HG02981 (cell line): ENCODE measurements around the gene AGTR1.

ENCODE experiments used
- ATAC-seq: cut with Tn5 transposase; IDR thresholded peaks from one replicate; pipeline ENCODE4 v1.9.1; 2021; ENCODE audit warnings: mild to moderate bottlenecking, moderate library complexity; ENCODE audit not compliant: unreplicated experiment

Gene AGTR1

DNA sequence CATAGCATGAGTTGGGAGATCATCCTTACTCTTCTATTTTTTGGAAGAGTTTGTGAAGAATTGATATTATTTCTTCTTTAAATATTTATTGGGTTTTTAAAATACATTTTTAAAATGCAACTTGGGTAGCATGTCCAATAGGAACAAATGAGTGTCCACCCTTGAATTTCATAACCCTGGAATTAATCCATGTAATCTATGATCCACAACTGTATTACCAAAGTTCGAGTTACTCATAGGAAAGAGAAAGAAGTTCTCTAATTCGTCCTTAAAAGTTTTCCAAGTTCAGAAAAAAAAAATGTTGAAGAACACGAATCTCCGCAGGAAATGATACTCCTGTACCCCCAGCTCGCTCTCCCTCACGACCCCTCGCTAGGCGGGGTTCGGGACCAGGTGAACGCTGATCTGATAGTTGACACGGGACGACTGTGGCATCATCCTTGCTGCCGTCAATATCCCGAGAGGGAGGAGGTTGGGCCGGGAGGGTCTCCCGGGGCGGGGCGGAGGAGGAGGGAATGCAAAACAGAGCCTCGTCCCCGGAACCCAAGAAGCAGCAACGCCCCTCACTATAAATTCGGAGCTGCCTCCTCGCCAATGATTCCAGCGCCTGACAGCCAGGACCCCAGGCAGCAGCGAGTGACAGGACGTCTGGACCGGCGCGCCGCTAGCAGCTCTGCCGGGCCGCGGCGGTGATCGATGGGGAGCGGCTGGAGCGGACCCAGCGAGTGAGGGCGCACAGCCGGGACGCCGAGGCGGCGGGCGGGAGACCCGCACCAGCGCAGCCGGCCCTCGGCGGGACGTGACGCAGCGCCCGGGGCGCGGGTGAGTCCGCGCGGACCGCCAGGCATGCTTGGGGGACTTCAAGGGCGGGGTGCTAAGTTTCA, at the start of gene AGTR1:
AGTR1 (plus strand) TSS at position 598 of the 884 bp plus-strand sequence. CDS start 43,133 bp downstream, outside the sequence.
- ATAC-seq: no peak

DNA sequence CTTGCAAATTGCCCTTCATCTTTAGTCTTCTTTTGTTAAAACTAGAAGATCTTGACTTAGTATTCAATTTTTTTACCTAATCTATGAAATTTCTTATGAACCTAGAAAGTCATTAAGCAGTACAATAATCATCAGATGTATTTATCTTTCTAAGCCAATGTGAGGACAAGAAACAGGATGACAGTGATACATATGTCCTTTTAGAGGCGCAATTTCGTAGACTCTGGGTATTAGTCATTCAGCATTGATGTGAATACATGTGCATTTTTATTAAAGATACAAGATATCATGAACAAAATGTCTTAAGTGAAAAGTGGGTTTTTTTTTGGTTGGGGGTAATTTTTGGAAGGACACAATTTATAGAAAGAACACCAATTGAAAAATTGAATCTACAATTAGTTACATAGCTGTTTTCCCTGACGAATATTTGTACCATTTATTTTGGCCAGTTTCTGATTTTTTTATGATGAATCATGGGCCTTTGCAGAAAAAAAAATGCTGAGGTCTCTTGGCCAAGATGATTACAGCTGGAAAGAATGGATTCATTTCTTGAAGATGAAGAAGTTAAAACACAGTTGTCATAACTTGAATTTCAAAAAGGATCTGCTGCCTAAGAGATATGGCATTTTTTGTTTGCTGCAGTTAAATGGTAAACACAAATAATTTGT, 48.9 kb upstream of the AGTR1 start:
- ATAC-seq: no peak

DNA sequence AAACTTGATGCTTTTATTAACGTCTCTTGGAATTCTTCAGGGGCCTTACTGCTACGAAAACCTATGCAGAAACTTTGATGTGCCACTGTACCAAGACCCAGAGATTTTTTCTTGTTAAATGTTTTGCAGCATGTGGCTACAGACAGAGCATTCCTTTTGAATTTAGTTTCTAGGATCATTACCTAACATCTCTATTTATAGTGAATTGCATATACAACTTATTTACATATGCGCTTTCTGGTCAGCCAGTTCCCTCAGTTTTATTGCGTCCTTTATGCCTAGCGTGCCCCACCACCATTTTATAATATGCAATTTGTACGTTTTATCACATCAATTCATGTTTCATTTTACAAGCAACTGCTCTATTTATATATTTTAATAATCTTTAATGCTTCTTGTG, 46.2 kb upstream of the AGTR1 start:
- ATAC-seq: no peak

DNA sequence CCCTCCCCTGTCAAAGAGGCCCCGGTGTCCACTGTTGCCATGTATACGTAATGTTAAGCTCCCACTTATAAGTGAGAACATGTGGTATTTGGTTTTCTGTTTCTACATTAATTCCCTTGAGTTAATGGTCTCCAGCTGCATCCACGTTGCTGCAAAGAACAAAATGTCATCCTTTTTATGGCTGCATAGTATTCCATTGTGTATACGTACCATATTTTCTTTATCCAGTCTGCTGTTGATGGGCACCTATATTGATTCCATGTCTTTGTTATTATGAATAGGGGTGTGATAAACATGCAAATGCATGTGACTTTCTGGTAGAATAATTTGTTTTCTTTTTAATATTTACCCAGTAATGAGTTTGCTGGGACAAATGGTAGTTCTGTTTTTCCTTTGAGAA, 43.3 kb upstream of the AGTR1 start:
- ATAC-seq: no peak

DNA sequence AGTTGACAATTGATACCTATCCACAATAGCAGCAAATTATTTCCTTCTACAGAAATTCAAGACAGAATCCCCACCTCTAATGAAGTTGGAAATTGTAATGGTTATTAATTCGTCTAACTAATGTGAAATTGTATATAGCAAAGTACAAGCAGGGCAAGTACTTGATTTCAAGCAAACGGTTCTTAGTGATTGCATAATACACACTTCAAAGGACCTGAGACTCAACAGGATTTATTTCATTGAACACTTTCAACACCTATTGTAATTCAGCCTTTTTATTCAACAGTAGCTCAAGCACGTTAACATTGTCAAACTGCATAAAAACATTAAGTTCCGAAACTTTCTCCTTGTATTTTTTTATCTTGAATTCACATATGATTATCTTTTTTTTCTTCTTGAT, 40.2 kb upstream of the AGTR1 start:
- ATAC-seq: no peak

DNA sequence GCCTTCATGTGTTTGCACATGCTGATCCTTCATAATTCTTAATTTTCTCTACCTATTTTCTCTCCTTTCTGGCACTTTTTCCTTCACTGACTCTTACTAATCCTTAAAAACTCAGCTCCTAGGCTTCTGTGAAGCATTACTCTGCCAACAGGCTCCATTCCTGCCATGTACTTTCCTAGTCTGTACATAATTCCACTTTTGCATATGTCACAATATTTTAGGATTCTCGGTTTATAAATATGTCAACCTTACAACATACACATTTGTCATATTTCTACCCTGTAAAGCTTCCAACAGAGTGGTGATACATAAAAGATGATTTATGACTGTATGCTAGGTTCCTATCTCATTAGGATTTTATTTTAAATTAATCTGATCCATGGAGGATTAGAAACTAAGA, 38.2 kb upstream of the AGTR1 start:
- ATAC-seq: no peak

DNA sequence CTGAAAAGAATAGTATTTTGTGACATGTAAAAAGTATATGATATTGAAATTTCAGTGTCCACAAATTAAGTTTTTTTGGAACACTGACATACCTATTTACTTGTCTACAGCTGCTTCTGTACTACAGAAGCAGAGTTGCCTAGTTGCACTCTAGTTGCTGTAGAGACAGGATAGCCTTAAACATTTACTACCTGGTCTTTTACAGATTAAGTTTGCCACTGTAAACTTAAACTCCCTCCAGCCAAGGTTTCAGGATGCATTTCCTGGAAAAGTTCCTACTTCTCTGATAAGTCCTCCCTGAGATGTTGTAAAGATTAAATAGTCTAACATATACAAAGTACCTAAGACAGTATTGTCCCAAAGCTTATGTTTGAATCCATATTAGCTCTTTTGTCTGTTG, 17.4 kb upstream of the AGTR1 start:
- ATAC-seq: no peak

DNA sequence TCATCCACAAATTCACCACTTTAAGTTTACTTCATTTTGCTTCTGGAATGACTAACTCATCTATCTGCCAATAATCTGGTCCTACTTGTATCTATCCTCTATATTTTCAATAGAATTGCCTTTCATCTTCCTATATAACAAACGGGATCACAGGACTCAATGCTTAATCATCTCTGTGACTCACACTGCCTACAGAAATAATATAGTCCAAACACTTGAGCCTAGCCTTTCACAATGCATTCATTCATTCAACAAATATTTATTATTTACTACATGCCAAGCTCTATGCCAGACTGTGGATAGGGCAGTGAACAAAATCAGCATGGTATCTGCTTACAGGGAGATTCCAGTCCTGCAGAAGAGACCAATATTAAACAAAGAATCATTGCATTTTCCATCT, 16.6 kb upstream of the AGTR1 start:
- no peak for ATAC-seq

DNA sequence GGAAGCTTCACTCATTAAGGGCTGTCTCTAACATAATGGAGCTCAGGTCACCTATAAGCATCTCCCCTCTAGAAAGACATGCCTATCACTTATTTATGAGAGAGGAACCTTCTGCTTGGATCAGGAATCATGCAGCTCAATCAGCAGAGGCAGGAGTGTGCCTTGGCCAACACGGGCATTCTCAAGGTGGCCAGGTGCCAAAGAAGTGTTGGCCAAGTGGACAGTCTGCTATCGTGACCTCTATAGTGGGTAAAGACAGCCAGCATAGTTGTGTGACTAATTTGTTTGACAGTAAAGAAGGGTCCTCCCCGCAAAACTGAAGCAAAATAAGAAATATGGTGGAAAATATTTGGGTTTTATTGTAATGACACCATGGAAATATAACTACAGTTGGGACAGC, 14.7 kb upstream of the AGTR1 start:
- no peak for ATAC-seq

DNA sequence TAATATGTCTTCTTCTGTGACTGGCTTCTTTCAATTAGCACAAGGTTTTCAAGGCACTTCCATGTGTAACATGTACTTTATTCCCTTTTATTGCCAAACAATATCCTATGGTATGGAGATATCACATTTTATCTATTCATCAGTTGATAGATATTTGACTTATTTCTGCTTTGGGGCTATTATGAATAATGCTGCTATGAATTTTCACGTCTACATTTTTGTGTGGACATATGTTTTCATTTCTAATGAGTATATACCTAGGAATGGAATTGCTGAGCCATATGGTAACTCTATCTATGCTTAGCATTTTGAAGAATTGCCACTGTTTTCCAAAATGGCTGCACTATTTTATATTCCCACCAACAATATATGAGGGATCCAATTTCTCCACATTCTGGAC, 3.6 kb upstream of the AGTR1 start:
- no peak for ATAC-seq

DNA sequence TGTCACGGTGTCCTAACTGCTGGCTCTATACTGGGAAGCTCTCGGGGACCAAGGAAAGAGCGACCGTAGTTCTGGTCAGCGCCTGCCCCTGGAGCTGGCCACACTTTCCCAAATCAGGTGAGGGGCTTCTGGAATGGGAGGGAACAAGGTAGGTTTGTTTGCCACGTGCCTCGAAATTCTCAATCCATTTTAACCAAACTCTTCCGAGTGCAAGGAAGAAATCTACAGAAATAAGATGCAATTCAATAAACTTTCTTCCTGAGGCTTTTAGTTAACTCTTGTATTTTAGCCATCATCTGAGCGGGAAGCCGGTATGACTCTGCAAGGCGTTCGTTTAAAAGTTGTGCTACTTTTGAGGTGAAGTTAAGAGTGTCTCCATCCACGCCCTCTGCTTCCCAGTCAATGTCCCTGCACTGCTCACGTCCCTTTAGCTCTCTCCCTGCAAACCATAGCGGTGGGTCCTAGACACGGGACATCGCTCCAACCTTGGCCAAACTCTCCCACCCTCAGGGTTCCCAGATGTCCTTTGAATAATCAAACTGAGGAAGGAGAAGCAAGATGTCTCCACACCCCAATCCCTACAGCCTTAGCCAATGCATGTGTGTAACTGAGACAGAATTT, 597 bp downstream of the AGTR1 start:
- no peak for ATAC-seq

DNA sequence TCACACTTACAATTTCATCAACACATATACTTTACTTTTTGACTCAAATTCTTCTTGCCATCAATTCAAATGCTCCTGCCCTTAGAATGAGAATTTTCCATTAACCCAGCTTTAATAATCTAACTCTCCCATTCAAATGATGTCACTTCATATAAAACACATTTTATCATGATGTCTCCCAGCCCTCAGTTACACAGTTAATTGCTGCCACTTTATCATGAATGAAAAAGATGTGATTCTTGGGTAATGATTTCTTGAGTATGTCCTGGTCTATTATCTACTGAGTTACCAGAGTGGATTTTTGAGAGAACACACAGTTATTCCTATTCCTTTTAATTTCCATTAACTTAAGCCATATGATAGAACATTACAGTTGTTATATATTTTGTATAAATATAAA, 7.6 kb downstream of the AGTR1 start:
- no peak for ATAC-seq

DNA sequence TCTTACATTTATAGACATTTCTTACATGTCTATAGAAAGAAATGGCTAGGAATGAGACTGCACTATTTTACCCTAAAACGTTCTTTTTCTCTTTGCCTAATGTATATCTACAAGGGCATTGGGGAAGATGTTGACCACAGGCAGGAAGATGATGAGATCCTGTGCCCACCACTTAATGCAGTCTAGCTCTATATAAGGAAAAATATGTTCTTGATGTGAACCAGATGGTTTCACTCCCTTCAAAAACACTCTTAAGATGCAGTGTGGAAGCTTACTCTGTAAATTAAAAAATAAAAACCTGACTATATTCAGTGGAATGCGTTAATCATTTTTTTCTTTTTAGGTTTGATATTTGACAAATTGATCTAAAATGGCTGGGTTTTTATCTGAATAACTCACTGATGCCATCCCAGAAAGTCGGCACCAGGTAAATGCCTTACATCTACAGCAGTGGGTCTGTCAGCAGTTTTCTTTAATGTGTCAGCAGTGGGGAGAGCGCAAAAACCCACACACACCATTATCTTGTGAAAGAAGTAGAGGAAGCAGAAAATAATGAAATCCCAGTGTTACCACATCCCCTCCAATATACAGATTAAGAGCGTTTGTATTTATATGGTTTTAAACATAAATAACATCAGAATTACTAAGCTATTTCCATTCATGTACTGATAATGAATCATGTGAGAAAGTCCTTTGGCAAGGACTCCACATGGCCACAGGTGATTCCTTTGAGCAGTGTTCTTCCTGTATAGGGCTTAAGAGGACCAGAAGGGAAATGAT, 10.1 kb downstream of the AGTR1 start:
- ATAC-seq: no peak

DNA sequence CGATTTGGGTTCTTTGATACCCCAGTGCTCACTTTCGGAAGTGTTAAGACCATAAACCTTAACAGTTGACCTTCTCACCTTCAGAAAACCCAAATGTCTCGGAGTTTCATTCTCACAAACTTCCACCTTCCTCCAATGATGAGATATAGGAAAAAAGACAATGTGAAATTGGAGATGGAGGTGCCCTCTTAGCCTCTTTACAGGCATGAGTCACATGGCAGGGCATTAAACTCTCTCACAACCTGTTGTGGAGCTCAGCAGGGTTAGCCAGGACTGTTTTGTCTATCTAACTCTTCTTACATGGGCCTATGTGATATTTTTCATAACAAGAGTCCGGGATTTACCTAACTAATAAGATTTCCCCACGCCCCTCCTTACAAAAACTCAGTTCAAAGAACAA, 10.7 kb downstream of the AGTR1 start:
- ATAC-seq: no peak

DNA sequence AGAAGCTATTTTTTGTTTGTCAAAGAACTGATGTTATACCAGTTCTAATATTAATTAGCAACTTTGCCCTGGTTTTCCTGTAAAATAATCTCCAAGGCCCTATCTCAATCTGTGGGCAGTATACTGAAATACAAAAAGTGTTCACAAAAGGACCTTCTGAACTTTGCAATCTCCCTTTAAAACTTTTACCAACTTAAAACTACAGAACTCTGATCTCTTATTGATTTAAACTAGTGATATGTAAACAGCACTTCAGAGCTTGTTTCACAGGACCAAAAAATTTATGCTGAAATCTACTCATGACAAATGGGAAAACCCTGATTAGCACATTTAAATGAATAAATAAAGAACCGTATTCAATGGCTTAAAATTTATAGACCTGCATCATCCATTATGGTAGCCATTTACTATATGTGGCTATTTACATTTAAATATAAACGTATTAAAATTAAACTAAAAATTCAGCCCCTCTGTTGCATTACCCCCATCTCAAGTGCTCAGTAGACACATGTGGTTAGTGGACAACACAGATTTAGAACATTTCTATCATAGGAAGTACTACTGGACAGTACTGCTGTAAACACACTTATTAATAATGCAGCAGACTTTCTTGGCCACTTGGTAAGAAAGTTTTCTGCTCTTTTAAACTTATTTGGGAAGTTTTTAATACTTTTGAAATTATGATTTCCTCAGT, 12.0 kb downstream of the AGTR1 start:
- ATAC-seq: no peak

DNA sequence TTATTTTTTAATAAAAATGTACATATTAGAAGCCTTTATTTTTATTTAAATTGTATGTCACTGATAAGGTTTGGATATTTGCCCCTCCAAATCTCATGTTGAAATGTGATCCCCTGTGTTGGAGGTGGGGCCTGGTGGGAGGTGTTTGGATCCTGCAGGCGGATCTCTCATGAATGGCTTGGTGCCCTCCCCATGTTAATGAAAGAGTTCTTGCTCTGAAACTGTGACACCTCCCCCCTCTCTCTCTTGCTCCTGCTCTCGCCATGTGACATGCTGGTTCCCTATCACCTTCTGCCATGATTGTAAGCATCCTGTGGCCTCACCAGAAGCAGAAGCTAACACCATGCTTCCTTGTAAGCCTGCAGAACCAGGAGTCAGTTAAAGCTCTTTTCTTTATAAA, 13.0 kb downstream of the AGTR1 start:
- no peak for ATAC-seq

DNA sequence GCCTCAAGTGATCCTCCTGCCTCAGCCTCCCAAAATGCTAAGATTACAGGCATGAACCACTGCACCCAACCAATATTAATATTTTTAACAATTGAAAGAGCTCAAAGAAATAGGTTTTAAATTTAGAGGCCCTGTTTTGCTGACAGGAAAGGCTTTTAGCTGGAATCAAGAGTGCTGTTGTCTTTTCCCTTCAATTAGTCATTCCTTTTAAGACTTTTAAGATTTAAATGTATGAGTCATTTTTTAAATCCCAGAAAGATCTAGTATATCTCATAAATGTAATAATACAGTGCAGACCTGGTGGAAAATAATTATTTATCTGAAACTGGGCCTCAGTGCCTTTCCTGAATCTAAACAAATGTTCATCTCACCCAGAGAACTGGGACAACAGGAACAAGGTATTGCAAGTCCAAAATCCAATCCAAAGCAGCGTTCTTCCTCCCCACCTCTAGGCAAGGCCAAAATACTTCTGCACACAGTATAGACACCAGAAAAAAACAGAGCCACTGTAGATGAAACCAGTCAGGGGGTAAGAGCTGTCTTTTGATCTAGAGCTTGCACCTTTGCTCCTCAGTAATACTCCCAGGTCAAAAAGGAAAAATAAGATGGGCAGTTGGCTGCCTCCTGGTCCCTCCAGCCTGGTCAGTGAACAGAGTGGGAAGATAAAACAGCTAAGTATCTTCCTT, 14.4 kb downstream of the AGTR1 start:
- ATAC-seq: no peak

DNA sequence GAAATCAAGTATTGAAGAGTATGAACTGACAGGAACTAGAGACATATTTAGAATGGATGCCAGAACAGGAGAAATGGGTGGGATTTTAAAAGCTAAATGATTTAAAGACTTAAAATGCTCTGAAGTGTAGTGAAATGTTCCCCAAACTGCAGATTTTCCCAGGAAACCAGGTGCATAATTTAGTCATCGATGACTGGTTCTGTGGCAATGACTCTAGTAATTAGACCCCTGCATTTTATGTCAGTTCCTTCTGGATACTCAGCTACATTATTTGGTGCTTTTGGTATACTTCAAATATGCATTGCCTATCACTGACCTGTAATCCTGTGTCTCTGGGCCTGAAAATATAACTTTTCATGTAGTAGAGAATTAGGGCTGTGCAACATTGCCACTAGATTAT, 16.8 kb downstream of the AGTR1 start:
- ATAC-seq: no peak

DNA sequence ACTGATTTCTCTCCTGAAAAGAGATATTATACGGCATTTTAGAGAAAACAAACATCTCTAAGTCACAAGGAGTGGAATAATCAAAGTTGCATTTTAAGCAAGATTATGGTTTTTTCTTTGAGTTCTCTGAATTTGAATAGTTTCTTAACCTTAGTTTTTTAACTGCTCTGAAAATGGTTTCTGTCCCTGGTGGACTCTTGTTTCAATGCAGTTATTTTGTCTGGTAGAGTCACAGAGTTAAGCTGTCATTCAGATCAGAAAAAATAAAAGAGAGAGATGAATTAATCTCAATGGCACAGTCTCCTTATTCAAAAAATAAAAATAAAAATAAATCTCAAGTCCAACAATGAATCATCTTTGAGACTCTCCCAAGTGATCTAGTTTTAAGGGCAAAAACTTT, 19.0 kb downstream of the AGTR1 start:
- ATAC-seq: no peak
